Neural progenitor cell (in vitro differentiated cells): ENCODE measurements around the gene ABCC8. TPM values are rescaled to one million over a fixed set of nuclear protein-coding genes. Genes with fewer than 3 reads are reported as not detected.

Experiments used
- DNase-seq: peaks from one replicate; pipeline ENCODE4 v3.0.0-alpha.2; 2016; ENCODE audit warnings: low spot score
- H2AFZ ChIP-seq: fragments of 200-600 bp; sonication (generic); replicated peaks from 2 replicates; pipeline ENCODE4 v1.6.1; 2016; ENCODE audit warnings: antibody characterized with exemption
- H3F3A ChIP-seq: fragments of 200-600 bp; sonication (generic); 2 replicates; pipeline ENCODE4 v1.6.1; 2016; ENCODE audit warnings: antibody characterized with exemption, low read depth
- H3K27ac ChIP-seq: fragments of 200-600 bp; sonication (generic); 2 replicates; pipeline ENCODE4 v1.5.1; 2016; ENCODE audit warnings: mild to moderate bottlenecking
- H3K27me3 ChIP-seq: fragments of 200-600 bp; sonication (generic); 2 replicates; pipeline ENCODE4 v1.6.1; 2016; ENCODE audit warnings: mild to moderate bottlenecking, moderate library complexity
- H3K36me3 ChIP-seq: fragments of 200-600 bp; sonication (generic); 2 replicates; pipeline ENCODE4 v1.5.1; 2016
- H3K4me1 ChIP-seq: fragments of 200-600 bp; sonication (generic); 2 replicates; pipeline ENCODE4 v1.6.1; 2016; ENCODE audit warnings: mixed run types
- H3K4me2 ChIP-seq: fragments of 200-600 bp; sonication (generic); 2 replicates; pipeline ENCODE4 v1.6.1; 2016
- H3K4me3 ChIP-seq: fragments of 200-600 bp; sonication (generic); 2 replicates; pipeline ENCODE4 v1.5.1; 2016
- H3K79me2 ChIP-seq: fragments of 200-600 bp; sonication (generic); 2 replicates; pipeline ENCODE4 v1.6.1; 2016; ENCODE audit warnings: low read depth
- H3K9ac ChIP-seq: fragments of 200-600 bp; sonication (generic); 2 replicates; pipeline ENCODE4 v1.6.1; 2016
- H3K9me3 ChIP-seq: fragments of 200-600 bp; sonication (generic); 2 replicates; pipeline ENCODE4 v1.5.1; 2016; ENCODE audit warnings: low read depth
- H4K20me1 ChIP-seq: fragments of 200-600 bp; sonication (generic); 2 replicates; pipeline ENCODE4 v1.6.1; 2016; ENCODE audit warnings: low read depth
- H3K27ac Mint-ChIP-seq: 3 replicates; pipeline ENCODE4 v1.8.0; 2021; ENCODE audit warnings: mixed read lengths
- H3K27me3 Mint-ChIP-seq: 2 replicates; pipeline ENCODE4 v1.8.0; 2022; ENCODE audit warnings: low read depth, mild to moderate bottlenecking, inconsistent platforms, moderate library complexity, mixed read lengths; ENCODE audit not compliant: insufficient read depth
- H3K36me3 Mint-ChIP-seq: 3 replicates; pipeline ENCODE4 v1.8.0; 2021; ENCODE audit warnings: mixed read lengths
- H3K4me1 Mint-ChIP-seq: 3 replicates; pipeline ENCODE4 v1.8.0; 2021; ENCODE audit warnings: mixed read lengths
- H3K4me3 Mint-ChIP-seq: 3 replicates; pipeline ENCODE4 v1.8.0; 2021; ENCODE audit warnings: mild to moderate bottlenecking, moderate library complexity, mixed read lengths
- H3K9me3 Mint-ChIP-seq: 3 replicates; pipeline ENCODE4 v1.8.0; 2020; ENCODE audit warnings: mixed read lengths
- CTCF ChIP-seq: fragments of 200-600 bp; sonication (generic); IDR thresholded peaks from 2 replicates; pipeline ENCODE4 v1.5.1; 2017; ENCODE audit warnings: antibody characterized with exemption, mild to moderate bottlenecking
- EZH2 ChIP-seq: fragments of 200-600 bp; sonication (generic); IDR thresholded peaks from 2 replicates; pipeline ENCODE4 v1.6.1; 2017; ENCODE audit warnings: antibody characterized with exemption, mild to moderate bottlenecking, moderate library complexity
- EZH2phosphoT487 ChIP-seq: fragments of 200-600 bp; sonication (generic); IDR thresholded peaks from 2 replicates; pipeline ENCODE4 v1.6.1; 2017; ENCODE audit warnings: antibody characterized with exemption
- total RNA-seq: library from RNA; depleted of rRNA; stranded (reverse); fragments of >200 nt; gene quantifications from 2 replicates; pipeline ENCODE4 v1.2.3, GENCODE V29; 2015; ENCODE audit warnings: low replicate concordance

Gene ABCC8
- total RNA-seq, 1 donor from 2014 or later = 0.32 TPM

DNA sequence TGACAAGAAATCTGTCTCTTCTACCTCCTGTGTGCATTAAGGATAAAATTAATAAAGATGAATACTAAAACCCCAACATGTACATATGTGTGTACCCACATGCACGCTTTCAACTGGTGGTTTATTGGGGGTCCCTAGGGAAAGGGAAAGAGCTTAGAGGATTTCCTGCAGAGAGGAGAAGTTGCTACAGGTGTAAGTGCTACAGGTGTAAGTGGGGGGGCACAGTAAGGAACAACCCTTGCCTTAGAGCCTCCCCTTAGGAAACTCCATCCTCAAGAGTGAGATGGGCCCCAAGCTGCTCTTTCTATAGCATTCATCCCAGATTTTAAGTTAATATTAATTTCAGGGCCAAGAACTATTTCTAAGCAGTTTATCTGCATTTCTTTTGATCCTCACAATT is 11.9 kb upstream of the ABCC8 start:
- no peaks in the 10 kb centered on the region for H3K79me2 ChIP-seq
- H3K4me1 ChIP-seq = no peaks in the 10 kb centered on the region
- no peaks in the 10 kb centered on the region for H3K27me3 ChIP-seq
- no peak overlapping the region for H3K4me2 ChIP-seq
- H3K9me3 ChIP-seq = no peaks in the 10 kb centered on the region
- no peak for DNase-seq
- H3K27ac ChIP-seq = no peak overlapping the region
- TF ChIP-seq EZH2phosphoT487 (no peak), EZH2 (no peak), CTCF (no peak)
- no peak overlapping the region for H3K9ac ChIP-seq
- Mint-ChIP-seq H3K27ac (no peak overlapping the region), H3K36me3 (no peaks in the 10 kb centered on the region), H3K27me3 (peaks cover 14% of the 10 kb centered on the region), H3K9me3 (no peaks in the 10 kb centered on the region), H3K4me3 (no peak overlapping the region), H3K4me1 (no peaks in the 10 kb centered on the region)
- H3K36me3 ChIP-seq = no peaks in the 10 kb centered on the region
- H4K20me1 ChIP-seq = no peaks in the 10 kb centered on the region
- H2AFZ ChIP-seq = no peak overlapping the region
- H3F3A ChIP-seq = no peaks in the 10 kb centered on the region
- H3K4me3 ChIP-seq = no peak overlapping the region

DNA sequence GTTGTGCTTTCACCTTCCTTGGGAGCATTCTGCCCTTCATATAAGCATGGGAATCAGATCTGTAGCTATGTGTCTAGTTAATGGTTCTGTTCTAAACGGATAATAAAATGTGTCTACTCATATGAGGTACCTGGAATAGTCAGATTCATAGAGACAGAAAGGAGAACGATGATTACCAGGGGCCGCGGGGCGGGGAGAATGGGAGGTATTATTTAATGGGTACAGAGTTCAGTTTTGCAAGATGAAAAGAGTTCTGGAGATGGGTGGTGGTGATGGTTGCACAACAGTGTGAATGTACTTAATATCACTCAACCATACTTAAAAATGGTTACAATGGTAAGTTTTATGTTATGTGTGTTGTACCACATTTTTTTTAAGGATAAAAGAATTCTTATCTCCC is 10.0 kb upstream of the ABCC8 start:
- Mint-ChIP-seq H3K27me3 (peaks cover 17% of the 10 kb centered on the region), H3K36me3 (no peaks in the 10 kb centered on the region), H3K4me1 (no peaks in the 10 kb centered on the region), H3K9me3 (peaks cover 2% of the 10 kb centered on the region), H3K4me3 (no peak overlapping the region), H3K27ac (no peak overlapping the region)
- H3K4me1 ChIP-seq = no peaks in the 10 kb centered on the region
- no peak overlapping the region for H3K4me3 ChIP-seq
- no peak overlapping the region for H3K9ac ChIP-seq
- no peak overlapping the region for H2AFZ ChIP-seq
- no peak overlapping the region for H3K27ac ChIP-seq
- no peak for TF ChIP-seq CTCF
- no peak for TF ChIP-seq EZH2phosphoT487
- no peak for TF ChIP-seq EZH2
- no peaks in the 10 kb centered on the region for H3F3A ChIP-seq
- H4K20me1 ChIP-seq = no peaks in the 10 kb centered on the region
- no peaks in the 10 kb centered on the region for H3K36me3 ChIP-seq
- H3K79me2 ChIP-seq = no peaks in the 10 kb centered on the region
- H3K9me3 ChIP-seq = no peaks in the 10 kb centered on the region
- no peak for DNase-seq
- no peaks in the 10 kb centered on the region for H3K27me3 ChIP-seq
- H3K4me2 ChIP-seq = no peak overlapping the region

- Histone ChIP-seq H3K4me1 (peaks cover 8% of the 10 kb centered on the region), H4K20me1 (no peaks in the 10 kb centered on the region), H3K79me2 (no peaks in the 10 kb centered on the region), H3K9me3 (no peaks in the 10 kb centered on the region), H3K27ac (no peak overlapping the region), H3K9ac (no peak overlapping the region), H3K36me3 (no peaks in the 10 kb centered on the region), H3F3A (peaks cover 6% of the 10 kb centered on the region), H3K4me3 (no peak overlapping the region), H3K4me2 (no peak overlapping the region), H2AFZ (no peak overlapping the region), H3K27me3 (peaks cover 13% of the 10 kb centered on the region)
- Mint-ChIP-seq H3K27ac (no peak overlapping the region), H3K36me3 (no peaks in the 10 kb centered on the region), H3K27me3 (peaks cover 18% of the 10 kb centered on the region), H3K9me3 (peaks cover 2% of the 10 kb centered on the region), H3K4me1 (peaks cover 12% of the 10 kb centered on the region), H3K4me3 (no peak overlapping the region)
- DNase-seq = no peak
- TF ChIP-seq EZH2phosphoT487 (no peak), EZH2 (no peak), CTCF (no peak)
Measured at GRCh38 chr11:17483505-17483904, 6.9 kb upstream of the ABCC8 start.
